Fibroblast of lung (primary cell): Measurements from ENCODE around the gene ADPRH.

Source experiments
- EZH2 ChIP-seq: IDR thresholded peaks from 2 replicates; pipeline ENCODE4 v1.5.1; 2012; ENCODE audit warnings: low read length, control low read depth, mild to moderate bottlenecking; ENCODE audit errors: missing control alignments
- TF ChIP-seq, protein P1 (sequence below), 2 donors: IDR thresholded peaks in 1 of 2; conservative IDR thresholded peaks in 1 of 2; 1 replicate in 1 of 2; 2 replicates in 1 of 2; pipeline ENCODE4 v1.5.1; 2011 to 2012; ENCODE audit warnings: low read length in 2 of 2, control low read depth in 1 of 2, inconsistent platforms in 1 of 2, low read depth in 1 of 2, mild to moderate bottlenecking in 1 of 2

DNA sequence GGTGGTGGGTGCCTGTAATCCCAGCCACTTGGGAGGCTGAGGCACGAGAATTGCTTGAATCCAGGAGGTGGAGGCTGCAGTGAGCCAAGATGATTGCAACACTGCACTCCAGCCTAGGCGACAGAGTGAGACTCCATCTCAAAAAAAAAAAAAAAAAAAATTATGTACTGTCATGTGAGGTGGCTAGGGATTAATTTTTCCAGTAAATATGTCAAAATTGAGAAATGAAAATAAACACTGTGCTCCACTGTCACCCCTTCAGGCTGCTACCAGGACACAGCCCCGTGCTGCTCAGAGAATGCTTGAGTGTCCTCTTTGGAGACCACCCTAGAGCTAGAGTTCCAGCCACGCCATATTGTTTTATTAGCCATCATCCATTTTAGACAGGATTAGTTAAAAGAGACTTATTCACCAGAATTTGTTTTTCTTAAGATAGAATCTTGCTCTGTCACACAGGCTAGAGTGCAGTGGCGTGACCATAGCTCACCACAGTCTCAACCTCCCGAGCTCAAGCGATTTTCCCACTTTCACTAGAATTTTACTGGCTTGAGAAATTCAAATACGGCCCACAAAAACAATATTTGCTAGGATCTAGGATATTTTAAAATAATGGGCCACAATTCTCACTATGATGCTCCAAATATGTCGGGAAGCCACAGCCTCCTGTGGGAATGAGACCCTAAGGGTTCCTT is 20.5 kb upstream of the ADPRH start:
- TF ChIP-seq, protein P1, sequence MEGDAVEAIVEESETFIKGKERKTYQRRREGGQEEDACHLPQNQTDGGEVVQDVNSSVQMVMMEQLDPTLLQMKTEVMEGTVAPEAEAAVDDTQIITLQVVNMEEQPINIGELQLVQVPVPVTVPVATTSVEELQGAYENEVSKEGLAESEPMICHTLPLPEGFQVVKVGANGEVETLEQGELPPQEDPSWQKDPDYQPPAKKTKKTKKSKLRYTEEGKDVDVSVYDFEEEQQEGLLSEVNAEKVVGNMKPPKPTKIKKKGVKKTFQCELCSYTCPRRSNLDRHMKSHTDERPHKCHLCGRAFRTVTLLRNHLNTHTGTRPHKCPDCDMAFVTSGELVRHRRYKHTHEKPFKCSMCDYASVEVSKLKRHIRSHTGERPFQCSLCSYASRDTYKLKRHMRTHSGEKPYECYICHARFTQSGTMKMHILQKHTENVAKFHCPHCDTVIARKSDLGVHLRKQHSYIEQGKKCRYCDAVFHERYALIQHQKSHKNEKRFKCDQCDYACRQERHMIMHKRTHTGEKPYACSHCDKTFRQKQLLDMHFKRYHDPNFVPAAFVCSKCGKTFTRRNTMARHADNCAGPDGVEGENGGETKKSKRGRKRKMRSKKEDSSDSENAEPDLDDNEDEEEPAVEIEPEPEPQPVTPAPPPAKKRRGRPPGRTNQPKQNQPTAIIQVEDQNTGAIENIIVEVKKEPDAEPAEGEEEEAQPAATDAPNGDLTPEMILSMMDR (conservative IDR thresholded peaks at IDR 0.05 in 1 of 2, IDR thresholded peaks at IDR 0.05 in 1 of 2; ENCODE audit: low read depth in 1 of 2, low read length in 2 of 2) = no peak
- no peak for TF ChIP-seq EZH2
